ENCODE results near the gene GSTA3. TPM values are rescaled to one million over a fixed set of nuclear protein-coding genes. Genes with fewer than 3 reads are reported as not detected.

The GSTA3 gene
- total RNA-seq, 1 experiment from 2014 or later: not detected

DNA sequence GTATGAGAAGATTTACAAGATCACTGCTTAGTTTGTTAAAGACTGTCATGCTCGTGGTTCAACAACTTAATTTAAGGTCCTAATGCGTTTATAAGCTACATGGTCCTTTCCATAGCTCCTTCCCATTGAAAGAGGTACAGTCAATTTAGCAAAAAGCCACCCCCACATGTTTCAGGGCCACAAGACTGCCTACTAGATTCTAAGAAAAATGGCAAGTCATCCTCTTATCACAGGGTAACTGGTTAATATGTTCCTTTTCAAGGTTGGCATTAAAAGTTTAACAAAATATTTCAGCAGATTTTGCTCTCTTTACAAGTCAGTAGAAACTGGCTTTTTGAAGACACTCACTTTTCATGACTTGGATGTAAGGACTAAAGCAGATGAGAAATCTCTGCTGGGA lies 15.7 kb downstream of the GSTA3 start:
- H3K36me3 Mint-ChIP-seq (ENCODE audit: insufficient read depth, unreplicated experiment): no peaks in the 10 kb centered on the region
- TF ChIP-seq, protein P1, sequence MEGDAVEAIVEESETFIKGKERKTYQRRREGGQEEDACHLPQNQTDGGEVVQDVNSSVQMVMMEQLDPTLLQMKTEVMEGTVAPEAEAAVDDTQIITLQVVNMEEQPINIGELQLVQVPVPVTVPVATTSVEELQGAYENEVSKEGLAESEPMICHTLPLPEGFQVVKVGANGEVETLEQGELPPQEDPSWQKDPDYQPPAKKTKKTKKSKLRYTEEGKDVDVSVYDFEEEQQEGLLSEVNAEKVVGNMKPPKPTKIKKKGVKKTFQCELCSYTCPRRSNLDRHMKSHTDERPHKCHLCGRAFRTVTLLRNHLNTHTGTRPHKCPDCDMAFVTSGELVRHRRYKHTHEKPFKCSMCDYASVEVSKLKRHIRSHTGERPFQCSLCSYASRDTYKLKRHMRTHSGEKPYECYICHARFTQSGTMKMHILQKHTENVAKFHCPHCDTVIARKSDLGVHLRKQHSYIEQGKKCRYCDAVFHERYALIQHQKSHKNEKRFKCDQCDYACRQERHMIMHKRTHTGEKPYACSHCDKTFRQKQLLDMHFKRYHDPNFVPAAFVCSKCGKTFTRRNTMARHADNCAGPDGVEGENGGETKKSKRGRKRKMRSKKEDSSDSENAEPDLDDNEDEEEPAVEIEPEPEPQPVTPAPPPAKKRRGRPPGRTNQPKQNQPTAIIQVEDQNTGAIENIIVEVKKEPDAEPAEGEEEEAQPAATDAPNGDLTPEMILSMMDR (IDR thresholded peaks at IDR 0.05; ENCODE audit: unreplicated experiment): no peak
- intact Hi-C loops (cut with micrococcal nuclease): no loop called here
- H3K4me1 Mint-ChIP-seq (ENCODE audit: insufficient read depth, unreplicated experiment): no peaks in the 10 kb centered on the region
- ChIA-PET POLR2A (no interaction called here), CTCF (interaction anchor here (1.4 to 1.7 kb wide), 3 partner anchors 10 to 17 kb away, joined by 3 to 7 read pairs (median 3); no protein-coding TSS in a partner anchor)
- no TSS peak for BruUV-seq (replicated peaks)
- DNase-seq (ENCODE audit: unreplicated experiment): no peak
- no peaks in the 10 kb centered on the region for H3K27me3 Mint-ChIP-seq (ENCODE audit: insufficient read depth, unreplicated experiment)
- no peak overlapping the region for H3K27ac Mint-ChIP-seq (ENCODE audit: low read depth, unreplicated experiment)
- no peak overlapping the region for H3K4me3 Mint-ChIP-seq (ENCODE audit: unreplicated experiment)
- no peaks in the 10 kb centered on the region for H3K9me3 Mint-ChIP-seq (ENCODE audit: unreplicated experiment)

DNA sequence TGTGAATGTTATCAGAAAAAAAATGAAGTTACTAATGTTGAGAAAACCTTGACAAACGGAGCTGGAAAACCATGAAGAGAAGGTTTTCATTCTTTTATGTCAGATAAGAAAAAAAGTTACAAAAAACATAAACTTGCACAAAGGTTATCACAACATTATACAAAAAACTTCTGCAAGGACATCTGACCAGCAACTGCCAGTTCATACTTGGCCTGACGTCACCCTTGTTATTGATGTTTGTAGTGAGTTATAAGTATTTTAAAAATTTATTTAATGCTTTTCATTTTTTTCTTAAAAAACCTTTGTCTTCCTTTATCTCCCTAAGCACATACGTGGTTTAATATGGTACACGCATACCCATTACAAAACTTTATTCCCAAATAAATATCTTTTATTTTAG lies 16.3 kb downstream of the GSTA3 start:
- intact Hi-C loops (cut with micrococcal nuclease): no loop called here

DNA sequence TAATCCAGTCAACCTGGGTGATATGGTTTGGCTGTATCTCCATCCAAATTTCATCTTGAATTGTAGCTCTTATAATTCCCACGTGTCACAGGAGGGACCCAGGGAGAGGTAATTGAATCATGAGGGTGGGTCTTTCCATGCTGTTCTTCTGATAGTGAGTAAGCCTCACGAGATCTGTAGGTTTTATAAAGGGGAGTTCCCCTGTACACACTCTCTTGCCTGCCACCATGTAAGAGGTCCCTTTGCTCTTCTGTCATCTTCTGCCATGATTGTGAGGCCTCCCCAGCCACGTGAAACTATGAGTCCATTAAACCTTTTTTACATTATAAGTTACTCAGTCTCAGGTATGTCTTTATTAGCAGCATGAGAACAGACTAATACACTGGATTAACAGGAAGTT lies 19.5 kb downstream of the GSTA3 start:
- no peaks in the 10 kb centered on the region for H3K9me3 Mint-ChIP-seq (ENCODE audit: unreplicated experiment)
- BruUV-seq (replicated peaks): no TSS peak
- no peaks in the 10 kb centered on the region for H3K4me1 Mint-ChIP-seq (ENCODE audit: insufficient read depth, unreplicated experiment)
- H3K36me3 Mint-ChIP-seq (ENCODE audit: insufficient read depth, unreplicated experiment): no peaks in the 10 kb centered on the region
- CTCF ChIA-PET: interaction anchor here (0.6 to 1.1 kb wide), 2 partner anchors 58 to 106 kb away, joined by 3 to 4 read pairs; no protein-coding TSS in a partner anchor
- POLR2A ChIA-PET: no interaction called here
- no peak for DNase-seq (ENCODE audit: unreplicated experiment)
- TF ChIP-seq, protein P1 (IDR thresholded peaks at IDR 0.05; ENCODE audit: unreplicated experiment): no peak
- H3K27ac Mint-ChIP-seq (ENCODE audit: low read depth, unreplicated experiment): no peak overlapping the region
- intact Hi-C loops (cut with micrococcal nuclease): no loop called here
- H3K4me3 Mint-ChIP-seq (ENCODE audit: unreplicated experiment): no peak overlapping the region
- H3K27me3 Mint-ChIP-seq (ENCODE audit: insufficient read depth, unreplicated experiment): no peaks in the 10 kb centered on the region

More for the DNA sequence above, 16.3 kb downstream of the GSTA3 start:
- Mint-ChIP-seq H3K36me3 (ENCODE audit: insufficient read depth, unreplicated experiment) (no peaks in the 10 kb centered on the region), H3K9me3 (ENCODE audit: unreplicated experiment) (no peaks in the 10 kb centered on the region), H3K27me3 (ENCODE audit: insufficient read depth, unreplicated experiment) (no peaks in the 10 kb centered on the region), H3K4me1 (ENCODE audit: insufficient read depth, unreplicated experiment) (no peaks in the 10 kb centered on the region), H3K4me3 (ENCODE audit: unreplicated experiment) (no peak overlapping the region), H3K27ac (ENCODE audit: low read depth, unreplicated experiment) (no peak overlapping the region)
- ChIA-PET POLR2A (no interaction called here), CTCF (interaction anchor here (1.5 to 1.7 kb wide), 2 partner anchors 10 to 11 kb away, joined by 3 to 7 read pairs; no protein-coding TSS in a partner anchor)
- DNase-seq (ENCODE audit: unreplicated experiment): no peak
- no TSS peak for BruUV-seq (replicated peaks)
- TF ChIP-seq, protein P1 (IDR thresholded peaks at IDR 0.05; ENCODE audit: unreplicated experiment): no peak

DNA sequence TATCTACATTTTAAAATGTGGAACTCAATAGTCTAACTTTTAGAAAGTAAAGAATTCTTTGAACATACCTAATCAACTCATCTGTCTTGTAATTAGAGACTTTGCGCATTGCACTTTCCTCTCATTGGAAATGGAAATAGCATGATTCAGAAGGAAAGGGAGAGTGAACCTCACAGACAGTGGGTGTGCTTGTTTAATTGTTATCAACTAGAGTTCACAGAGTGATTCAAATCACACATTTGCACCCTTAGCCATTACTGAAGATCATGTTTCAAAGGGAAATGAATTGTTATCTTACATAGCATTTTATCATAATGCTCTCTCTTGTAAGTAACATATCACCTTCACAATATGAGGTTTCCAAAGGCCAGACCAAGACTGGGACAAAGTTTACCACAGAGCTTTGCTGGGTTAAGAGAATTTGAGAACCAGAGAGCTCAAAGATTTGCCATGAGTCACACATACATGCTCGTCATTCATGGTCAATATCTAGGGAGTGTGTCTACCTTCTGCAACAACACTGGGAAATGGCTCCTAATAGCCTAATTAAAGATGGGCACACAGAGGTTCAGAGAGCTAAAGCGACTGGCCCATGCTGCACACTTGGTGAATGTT lies 21.5 kb downstream of the GSTA3 start:
- no peak overlapping the region for H3K27ac Mint-ChIP-seq (ENCODE audit: low read depth, unreplicated experiment)
- H3K36me3 Mint-ChIP-seq (ENCODE audit: insufficient read depth, unreplicated experiment): no peaks in the 10 kb centered on the region
- TF ChIP-seq, protein P1 (IDR thresholded peaks at IDR 0.05; ENCODE audit: unreplicated experiment): no peak
- no peaks in the 10 kb centered on the region for H3K4me1 Mint-ChIP-seq (ENCODE audit: insufficient read depth, unreplicated experiment)
- BruUV-seq (replicated peaks): no TSS peak
- POLR2A ChIA-PET: no interaction called here
- peak; percentile 11 for DNase-seq (ENCODE audit: unreplicated experiment)
- H3K4me3 Mint-ChIP-seq (ENCODE audit: unreplicated experiment): no peak overlapping the region
- CTCF ChIA-PET: interaction anchor here (1.1 to 1.2 kb wide), 2 partner anchors 73 to 107 kb away, joined by 3 read pairs; partner anchors contain the start of gene GSTA4
- intact Hi-C loops (cut with micrococcal nuclease): loop anchor here (10.0 kb wide), 1 partner anchor 163 kb away; no protein-coding TSS in a partner anchor
- no peaks in the 10 kb centered on the region for H3K27me3 Mint-ChIP-seq (ENCODE audit: insufficient read depth, unreplicated experiment)
- H3K9me3 Mint-ChIP-seq (ENCODE audit: unreplicated experiment): no peaks in the 10 kb centered on the region
